K562 (cell line): ENCODE results near the gene ITM2B. TPM values are rescaled to one million over a fixed set of nuclear protein-coding genes. Genes with fewer than 3 reads are reported as not detected.

Experiments used
- ATAC-seq: fragments of 200-7000 bp; cut with Tn5 transposase; 3 replicates; pipeline ENCODE4 v1.9.1; 2020; ENCODE audit warnings: moderate library complexity
- BruUV-seq: library from RNA; stranded (reverse); fragments of 400-500 nt; replicated peaks from 2 replicates; lab custom pipeline; 2021; lab: Mats Ljungman, UMichigan
- CTCF ChIA-PET: fragments of 300-600 bp; formaldehyde crosslinking; extraction: SDS; loops from one replicate; lab custom pipeline; 2021; ENCODE audit warnings: low intra/inter-chr PET ratio; lab: Yijun Ruan, JAX
- POLR2A ChIA-PET: fragments of 300-600, 350-650 bp; sonication (Branson Sonifier 250); formaldehyde crosslinking; extraction: SDS; loops from one replicate; lab custom pipeline; 2021; ENCODE audit warnings: antibody characterized with exemption, inconsistent platforms; lab: Yijun Ruan, JAX
- DNase-seq, 4 experiments: peaks; one replicate each; pipeline versions ENCODE4 v3.0.0 to v3.0.0-alpha.2; 2011 to 2018; ENCODE audit warnings: low spot score in 3 of 4, mixed read lengths in 3 of 4; ENCODE audit errors: extremely low read depth in 1 of 4
- FAIRE-seq: peaks from 2 replicates; lab custom pipeline; 2011; peaks lifted over from hg19 to GRCh38; lab: Jason Lieb, UNC
- H2AFZ ChIP-seq: 2 replicates; pipeline ENCODE4 v1.6.0; 2011; ENCODE audit warnings: low read depth, low read length, control low read depth, inconsistent platforms
- H3K27ac ChIP-seq: fragments of 200-600 bp; 3 replicates; pipeline ENCODE4 v1.8.0; 2011; ENCODE audit warnings: low read depth, mild to moderate bottlenecking, control low read depth, inconsistent platforms, low read length, moderate library complexity, mixed read lengths; ENCODE audit errors: extremely low read depth
- H3K27me3 ChIP-seq, 2 experiments: fragments of 300-600 bp in 1 of 2; 2 replicates in 1 of 2; 3 replicates in 1 of 2; pipeline versions ENCODE4 v1.6.0 to v1.8.0; 2011; ENCODE audit warnings: inconsistent platforms in 2 of 2, low read length in 2 of 2, mild to moderate bottlenecking in 1 of 2, mixed read lengths in 1 of 2, moderate library complexity in 1 of 2; ENCODE audit not compliant: control insufficient read depth in 2 of 2, insufficient read depth in 2 of 2
- H3K36me3 ChIP-seq: fragments of 300-600 bp; 3 replicates; pipeline ENCODE4 v1.8.0; 2011; ENCODE audit warnings: mild to moderate bottlenecking, low read length, inconsistent platforms; ENCODE audit not compliant: control insufficient read depth, insufficient read depth
- H3K4me1 ChIP-seq, 2 experiments: fragments of 200-600 bp in 1 of 2; replicated peaks in 1 of 2; 2 replicates in 1 of 2; 3 replicates in 1 of 2; pipeline versions ENCODE4 v1.5.1 to v1.8.0; 2011; ENCODE audit warnings: inconsistent platforms in 2 of 2, low read length in 2 of 2, mild to moderate bottlenecking in 1 of 2, mixed read lengths in 1 of 2, moderate library complexity in 1 of 2; ENCODE audit not compliant: control insufficient read depth in 2 of 2, insufficient read depth in 2 of 2
- H3K4me2 ChIP-seq: 2 replicates; pipeline ENCODE4 v1.6.1; 2011; ENCODE audit warnings: low read length, control low read depth, inconsistent platforms, mixed read lengths; ENCODE audit not compliant: insufficient read depth
- H3K4me3 ChIP-seq: fragments of 200-600 bp; sonication (generic), shearing (Covaris generic); 2 replicates; pipeline ENCODE4 v1.5.1; 2016; ENCODE audit warnings: control low read depth, inconsistent platforms
- H3K79me2 ChIP-seq: fragments of 200-600 bp; 3 replicates; pipeline ENCODE4 v1.8.0; 2011; ENCODE audit warnings: low read length, inconsistent platforms; ENCODE audit not compliant: control insufficient read depth, insufficient read depth
- H3K9ac ChIP-seq, 2 experiments: 2 replicates each; pipeline versions ENCODE4 v1.6.0 to v1.6.1; 2011; ENCODE audit warnings: low read depth in 2 of 2, low read length in 2 of 2, control low read depth in 1 of 2, inconsistent platforms in 1 of 2, mild to moderate bottlenecking in 1 of 2, mixed read lengths in 1 of 2; ENCODE audit not compliant: insufficient read depth in 1 of 2
- H3K9me1 ChIP-seq: one replicate; pipeline ENCODE4 v1.6.0; 2011; ENCODE audit warnings: inconsistent platforms, mild to moderate bottlenecking, low read length, moderate library complexity; ENCODE audit not compliant: control insufficient read depth, insufficient read depth
- H3K9me3 ChIP-seq: replicated peaks from 2 replicates; pipeline ENCODE4 v1.5.1; 2011; ENCODE audit warnings: low read depth, low read length, inconsistent platforms; ENCODE audit not compliant: control insufficient read depth, insufficient read depth
- H4K20me1 ChIP-seq: replicated peaks from 2 replicates; pipeline ENCODE4 v1.6.1; 2011; ENCODE audit warnings: low read length, inconsistent platforms, mixed read lengths; ENCODE audit not compliant: control insufficient read depth, insufficient read depth
- ILF3 ChIP-seq: fragments of 450-650 bp; IDR thresholded peaks from 2 replicates; pipeline ENCODE4 v1.6.1; 2018; ENCODE audit warnings: antibody characterized with exemption, mild to moderate bottlenecking, moderate library complexity, borderline replicate concordance
- MLX ChIP-seq, 2 experiments: fragments of 450-650 bp in 1 of 2; sonication (generic) in 1 of 2; formaldehyde crosslinking; conservative IDR thresholded peaks; 2 replicates each; pipeline versions ENCODE4 v1.4.0 to v1.8.1; 2020 to 2022; ENCODE audit warnings: mild to moderate bottlenecking in 1 of 2, missing genetic modification reagents in 1 of 2
- TAL1 ChIP-seq: fragments of 450-650 bp; IDR thresholded peaks from 2 replicates; pipeline ENCODE4 v1.6.1; 2016; ENCODE audit warnings: mild to moderate bottlenecking
- ZBTB7A ChIP-seq: IDR thresholded peaks from 2 replicates; pipeline ENCODE4 v1.6.1; 2011; ENCODE audit warnings: low read depth, mild to moderate bottlenecking, low read length, moderate library complexity, borderline replicate concordance; ENCODE audit not compliant: control insufficient read depth
- ZNF239 ChIP-seq: fragments of 250-450 bp; sonication (Bioruptor Pico); IDR thresholded peaks from 2 replicates; pipeline ENCODE4 v1.4.0; 2020; ENCODE audit warnings: mild to moderate bottlenecking
- ZNF408 ChIP-seq: fragments of 250-450 bp; sonication (Bioruptor Pico); IDR thresholded peaks from 2 replicates; pipeline ENCODE4 v1.4.0; 2020; ENCODE audit warnings: low read depth, mild to moderate bottlenecking, moderate library complexity
- ZNF41 ChIP-seq: fragments of 250-450 bp; sonication (Bioruptor Pico); conservative IDR thresholded peaks from 2 replicates; pipeline ENCODE4 v1.4.0; 2020; ENCODE audit warnings: mild to moderate bottlenecking
- ZNF589 ChIP-seq: fragments of 200-800 bp; sonication (Bioruptor generic); IDR thresholded peaks from 2 replicates; pipeline ENCODE4 v1.6.1; 2016; ENCODE audit warnings: low read depth, missing genetic modification characterization, missing compliant biosample characterization
- ZNF740 ChIP-seq, 3 experiments: fragments of 200-800 bp in 1 of 3; sonication (Bioruptor generic) in 1 of 3; sonication (generic) in 1 of 3; formaldehyde crosslinking in 1 of 3; IDR thresholded peaks; 2 replicates each; pipeline versions ENCODE4 v1.6.1 to v1.8.0; 2016 to 2022; ENCODE audit warnings: mild to moderate bottlenecking in 2 of 3, missing compliant biosample characterization in 2 of 3, missing genetic modification characterization in 2 of 3, missing genetic modification reagents in 1 of 3
- WGBS: fragments of 100-300 bp; shearing (Covaris generic); methylation state at CpG from one replicate; pipeline ENCODE4 v1.1.6; 2016; ENCODE audit warnings: low coverage, mixed read lengths; ENCODE audit not compliant: insufficient coverage; ENCODE audit errors: missing lambda C conversion rate; 5-methylcytosine and 5-hydroxymethylcytosine counted together
- in situ Hi-C: fragments of 300-500 bp; cut with MboI; formaldehyde crosslinking; loops from 4 replicates; pipeline ENCODE4 v1.15.0; 2018; ENCODE audit warnings: inconsistent platforms, mixed read lengths
- intact Hi-C: fragments of 100-400 bp; cut with micrococcal nuclease; formaldehyde crosslinking; loops from 2 replicates; pipeline ENCODE4 v1.14.2; 2022
- polyA plus RNA-seq, 8 experiments: library from polyadenylated mRNA; depleted of rRNA in 4 of 8; stranded (reverse) in 5 of 8; unstranded in 3 of 8; fragments of >200 nt; fragmentation: Nextera tagmentation in 2 of 8; fragmentation: Illumina TruSeq in 1 of 8; extraction: Ambion mirVana in 2 of 8; extraction: Trizol in 1 of 8; gene quantifications; 2 replicates each; pipeline versions ENCODE4 v1.2.1 to v1.2.3, GENCODE V29; 2011 to 2014; ENCODE audit warnings: inconsistent platforms in 1 of 8, missing spikeins in 1 of 8
- total RNA-seq, 7 experiments: library from RNA; depleted of rRNA in 6 of 7; stranded (reverse); fragments of >200 nt in 6 of 7; fragmentation: Illumina TruSeq in 2 of 7; extraction: Trizol in 2 of 7; gene quantifications; 2 replicates each; pipeline versions ENCODE4 v1.2.1 to v1.2.3, GENCODE V29; 2011 to 2021; ENCODE audit warnings: low replicate concordance in 1 of 7

Gene ITM2B
- total and polyA plus RNA-seq, 9 of the 15 experiments (the other 6 are each of a cell fraction or from before 2014, with no cell fraction given) = 22.0 to 83.8 (median 45.0) TPM

GRCh38 chr13:48291730-48292129 is 58.7 kb downstream of the ITM2B start:
- TF ChIP-seq ILF3 (no peak), ZNF239 (CRISPR knock-in tag) (no peak), ZNF740 (CRISPR knock-in tag; IDR thresholded peaks at IDR 0.05) (no peak), ZNF740 (tag; IDR thresholded peaks at IDR 0.05) (no peak), MLX (CRISPR knock-in tag; conservative IDR thresholded peaks at IDR 0.05) (no peak), ZBTB7A (no peak), ZNF589 (CRISPR knock-in tag) (no peak), ZNF408 (CRISPR knock-in tag) (no peak), ZNF41 (CRISPR knock-in tag) (no peak), TAL1 (no peak)
- no peak overlapping the region for H2AFZ ChIP-seq
- no TSS peak for BruUV-seq
- H3K79me2 ChIP-seq = no peaks in the 10 kb centered on the region
- DNase-seq (no peak), ATAC-seq (no peak), FAIRE-seq (no peak)
- no peak overlapping the region for H3K9ac ChIP-seq
- H3K4me2 ChIP-seq = no peak overlapping the region
- no peaks in the 10 kb centered on the region for H3K36me3 ChIP-seq
- no peak overlapping the region for H3K4me3 ChIP-seq
- H3K9me3 ChIP-seq = no peaks in the 10 kb centered on the region
- no peaks in the 10 kb centered on the region for H4K20me1 ChIP-seq
- in situ Hi-C loops = no loop called here
- no peak overlapping the region for H3K27ac ChIP-seq
- WGBS = 0% methylated on average over 2 of the region's 2 CpGs
- H3K4me1 ChIP-seq = no peaks in the 10 kb centered on the region
- ChIA-PET POLR2A (interaction anchor here (0.7 kb wide), 1 partner anchor 13 kb away, joined by 3 read pairs; no protein-coding TSS in a partner anchor), CTCF (no interaction called here)
- intact Hi-C loops = loop anchor here (10.0 kb wide), 1 partner anchor 167 kb away; no protein-coding TSS in a partner anchor
- H3K27me3 ChIP-seq = no peaks in the 10 kb centered on the region
- H3K9me1 ChIP-seq = no peaks in the 10 kb centered on the region
